Fibroblast of villous mesenchyme (primary cell): Measurements from ENCODE around the gene PFKFB3. TPM values are rescaled to one million over a fixed set of nuclear protein-coding genes. Genes with fewer than 3 reads are reported as not detected.
"Not testable (repeated sequence)": the region's sequence is repeated elsewhere in the genome, so short reads cannot be mapped to it uniquely, and the experiment has no call there.

ENCODE experiments used
- DNase-seq: peaks from one replicate; pipeline ENCODE4 v3.0.0-alpha.2; 2010; ENCODE audit warnings: low read depth
- H3K4me3 ChIP-seq: 2 replicates; pipeline ENCODE4 v1.5.1; 2011; ENCODE audit warnings: low read depth, mild to moderate bottlenecking, low read length
- CTCF ChIP-seq: IDR thresholded peaks from 2 replicates; pipeline ENCODE4 v1.5.1; 2012; ENCODE audit warnings: low read depth, mild to moderate bottlenecking, low read length; ENCODE audit not compliant: insufficient read depth
- total RNA-seq: library from RNA; depleted of rRNA; stranded (reverse); fragments of >200 nt; gene quantifications from 2 replicates; pipeline ENCODE4 v1.2.3, GENCODE V29; 2012

The PFKFB3 gene
- total RNA-seq, 1 donor = 44.9 TPM

GRCh38 chr10:6283655-6284054, 80.9 kb downstream of the PFKFB3 start:
- TF ChIP-seq CTCF = no peak
- H3K4me3 ChIP-seq = no peak overlapping the region
- DNase-seq = no peak

GRCh38 chr10:6290621-6291020, 87.9 kb downstream of the PFKFB3 start:
- DNase-seq, H3K4me3 ChIP-seq: not testable (repeated sequence)

DNA sequence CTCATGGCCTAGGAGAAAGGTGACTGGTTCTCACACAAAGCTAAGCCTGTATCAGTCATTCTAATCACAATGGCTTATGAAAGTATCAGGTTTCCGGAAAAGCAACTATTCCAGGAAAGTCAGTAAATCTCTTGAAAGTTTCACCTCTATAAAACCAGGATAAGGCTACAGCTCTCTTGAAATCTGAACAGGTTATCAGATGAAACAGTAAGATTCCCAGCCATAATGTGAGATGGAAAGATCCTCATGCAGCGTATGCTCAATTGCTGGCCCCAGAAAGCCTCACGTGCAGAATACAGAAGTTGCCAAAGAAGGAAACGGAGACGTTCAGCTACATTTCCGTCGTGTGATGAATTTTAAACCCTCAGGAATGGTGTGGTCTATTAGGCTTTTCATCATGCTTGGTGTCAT, 90.0 kb downstream of the PFKFB3 start:
- DNase-seq = peak; percentile 65
- no peak for TF ChIP-seq CTCF
- H3K4me3 ChIP-seq = no peak overlapping the region

GRCh38 chr10:6296425-6296824, 93.7 kb downstream of the PFKFB3 start:
- H3K4me3 ChIP-seq, DNase-seq: not testable (repeated sequence)

DNA sequence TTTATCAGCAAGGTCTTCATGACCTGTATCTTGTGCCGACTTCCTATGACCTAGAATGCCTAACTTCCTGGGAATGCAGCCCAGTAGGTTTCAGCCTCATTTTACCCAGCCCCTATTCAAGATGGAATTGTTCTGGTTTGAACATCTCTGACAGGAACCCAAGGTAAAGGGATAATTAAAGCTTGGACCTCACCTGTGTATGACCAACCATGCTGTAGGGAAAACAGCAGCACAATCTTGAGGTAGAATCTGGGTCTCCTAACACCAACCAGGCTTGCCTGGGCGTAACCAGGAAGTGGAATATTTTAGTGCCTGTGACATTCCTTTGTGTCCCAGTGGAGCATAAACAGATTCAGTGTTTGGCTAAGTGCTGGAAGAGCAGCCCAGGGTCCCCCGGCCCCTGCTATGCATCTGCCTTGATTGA, 94.1 kb downstream of the PFKFB3 start:
- DNase-seq = no peak

DNA sequence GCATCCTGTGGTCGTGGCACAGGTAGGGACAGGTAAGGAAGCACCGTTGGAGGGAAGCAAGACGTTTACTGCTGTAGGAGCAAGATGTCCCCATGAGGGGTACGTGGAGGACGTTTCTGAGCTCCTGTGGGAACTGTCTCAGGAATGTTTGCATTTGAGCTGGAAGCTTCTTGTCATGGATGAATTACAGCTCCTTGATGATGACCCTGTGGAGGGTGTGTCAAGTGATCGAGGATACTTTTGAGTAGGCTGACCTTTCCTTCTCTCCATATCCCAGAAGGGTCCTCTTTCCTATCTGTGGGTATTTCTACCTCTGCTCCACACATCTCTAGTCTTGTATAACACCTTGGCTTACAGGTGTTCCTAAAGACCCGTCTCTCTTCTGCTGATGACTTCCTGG, 94.8 kb downstream of the PFKFB3 start:
- DNase-seq = no peak
- no peak overlapping the region for H3K4me3 ChIP-seq
- TF ChIP-seq CTCF = no peak

More for the DNA sequence above, 94.1 kb downstream of the PFKFB3 start:
- no peak for TF ChIP-seq CTCF
- no peak overlapping the region for H3K4me3 ChIP-seq

DNA sequence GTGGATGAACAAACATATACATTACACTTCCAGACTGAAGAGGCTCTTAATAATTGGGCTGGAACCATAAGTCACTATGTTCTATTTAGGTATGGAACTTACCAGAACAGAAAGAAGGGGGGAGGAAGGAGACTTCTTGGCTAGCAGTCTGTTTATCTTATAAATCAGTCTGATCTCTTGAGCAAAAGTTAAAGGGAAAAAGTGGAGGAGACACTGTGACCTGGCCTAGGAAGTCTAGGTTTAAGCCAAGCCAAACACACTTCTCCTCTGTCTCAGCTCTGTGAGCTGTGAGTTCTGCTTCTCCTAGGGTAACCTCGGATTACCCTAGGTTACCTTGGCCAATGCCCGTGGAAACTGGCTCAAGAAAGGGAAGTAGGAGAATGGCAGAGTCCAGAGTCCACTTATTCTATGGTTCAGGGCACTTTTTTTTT, 95.2 kb downstream of the PFKFB3 start:
- no peak for TF ChIP-seq CTCF
- DNase-seq = peak; percentile 20
- H3K4me3 ChIP-seq = no peak overlapping the region

GRCh38 chr10:6298428-6298827, 95.7 kb downstream of the PFKFB3 start:
- DNase-seq = no peak
- no peak for TF ChIP-seq CTCF
- no peak overlapping the region for H3K4me3 ChIP-seq
